Testis (tissue), 2 donors: Measurements from ENCODE around the gene TBKBP1.

Experiments
- CTCF ChIP-seq, 3 experiments: fragments of 450-650 bp in 2 of 3; fragments of 200-600 bp in 1 of 3; sonication (generic) in 1 of 3; IDR thresholded peaks; one replicate each; pipeline ENCODE4 v1.5.1; 2016 to 2019; ENCODE audit warnings: antibody characterized with exemption in 3 of 3, mild to moderate bottlenecking in 2 of 3, moderate library complexity in 1 of 3
- POLR2A ChIP-seq: fragments of 450-650 bp; IDR thresholded peaks from one replicate; pipeline ENCODE4 v1.6.1; 2017; ENCODE audit warnings: antibody characterized with exemption, mild to moderate bottlenecking, moderate library complexity

GRCh38 chr17:47644324-47644723 is 49.6 kb upstream of the TBKBP1 start:
- no peak for TF ChIP-seq CTCF (IDR thresholded peaks at IDR 0.05)
- TF ChIP-seq POLR2A, result no peak
